Ishikawa (cell line): Measurements from ENCODE around the gene OXCT1.

Experiments used
- EP300 ChIP-seq: IDR thresholded peaks from 2 replicates; pipeline ENCODE4 v1.6.1; 2012; ENCODE audit warnings: borderline replicate concordance
- REST ChIP-seq: IDR thresholded peaks from 2 replicates; pipeline ENCODE4 v1.6.1; 2012; ENCODE audit warnings: low read depth, mild to moderate bottlenecking
- TAF1 ChIP-seq: IDR thresholded peaks from 2 replicates; pipeline ENCODE4 v1.6.1; 2012; ENCODE audit warnings: low read depth, mild to moderate bottlenecking

GRCh38 chr5:41762426-41762825, 107.8 kb downstream of the OXCT1 start:
- TF ChIP-seq REST: no peak
- TF ChIP-seq EP300: no peak
- no peak for TF ChIP-seq TAF1
